COR-L47 (cell line): ENCODE results near the gene RUVBL1.
"Not testable (repeated sequence)": the region's sequence is repeated elsewhere in the genome, so short reads cannot be mapped to it uniquely, and the experiment has no call there.

Experiments
- DNase-seq: peaks from one replicate; lab custom pipeline; 2025; lab: John Stamatoyannopoulos, UW

Gene RUVBL1

GRCh38 chr3:128123538-128124368 is at the start of gene RUVBL1:
Gene RUVBL1 (minus strand): TSS chr3:128123812. CDS start chr3:128123724, 88 bp downstream.
- peak; percentile 100 for DNase-seq

GRCh38 chr3:128173200-128173599 is 49.6 kb upstream of the RUVBL1 start:
- DNase-seq, result no peak

GRCh38 chr3:128170866-128171516 is 47.4 kb upstream of the RUVBL1 start:
- peak; percentile 84 for DNase-seq

- no peak for DNase-seq
Measured at GRCh38 chr3:128168836-128169235, 45.2 kb upstream of the RUVBL1 start.

- DNase-seq, result no peak
Measured at GRCh38 chr3:128167973-128168674, 44.5 kb upstream of the RUVBL1 start.

DNA sequence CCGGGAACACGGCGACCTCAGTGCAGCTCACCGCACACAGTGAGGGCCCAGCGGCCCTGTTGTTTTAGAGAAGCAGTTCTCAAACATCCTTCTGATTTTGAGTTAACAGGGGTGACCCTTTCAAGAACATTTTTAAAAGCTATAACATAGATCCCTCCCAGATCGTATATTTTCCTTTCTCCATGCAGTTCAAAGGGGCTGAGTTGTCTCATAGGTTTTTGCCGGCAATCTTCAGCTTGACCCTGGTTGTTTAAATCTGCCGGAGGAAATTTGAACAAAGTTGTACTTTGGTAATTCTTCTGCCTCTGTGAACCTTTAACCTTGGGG is 44.0 kb upstream of the RUVBL1 start:
- no peak for DNase-seq

GRCh38 chr3:128166971-128167453 is 43.4 kb upstream of the RUVBL1 start:
- DNase-seq, result no peak

- no peak for DNase-seq
Measured at GRCh38 chr3:128163432-128163831, 39.8 kb upstream of the RUVBL1 start.

DNA sequence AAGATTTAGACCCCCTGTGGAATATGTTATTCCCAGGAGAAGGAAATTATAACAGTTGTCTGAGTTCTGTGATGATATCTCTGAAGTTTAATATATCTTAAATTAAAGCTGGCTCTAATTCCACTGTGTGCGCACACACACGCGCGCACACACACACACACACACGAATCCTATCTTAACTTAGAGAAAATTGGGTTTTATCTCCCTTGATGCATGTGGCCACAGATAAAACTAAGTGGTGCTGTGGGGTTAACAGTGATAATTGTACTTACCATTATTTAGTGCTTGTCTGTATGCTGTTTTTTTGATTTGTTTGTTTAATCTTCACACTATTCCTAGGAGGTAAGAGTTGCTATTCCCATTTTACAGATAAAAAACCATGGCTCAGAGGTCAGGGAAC is 37.0 kb upstream of the RUVBL1 start:
- DNase-seq, result no peak

- DNase-seq, result no peak
Measured at GRCh38 chr3:128155616-128156360, 32.2 kb upstream of the RUVBL1 start.

DNA sequence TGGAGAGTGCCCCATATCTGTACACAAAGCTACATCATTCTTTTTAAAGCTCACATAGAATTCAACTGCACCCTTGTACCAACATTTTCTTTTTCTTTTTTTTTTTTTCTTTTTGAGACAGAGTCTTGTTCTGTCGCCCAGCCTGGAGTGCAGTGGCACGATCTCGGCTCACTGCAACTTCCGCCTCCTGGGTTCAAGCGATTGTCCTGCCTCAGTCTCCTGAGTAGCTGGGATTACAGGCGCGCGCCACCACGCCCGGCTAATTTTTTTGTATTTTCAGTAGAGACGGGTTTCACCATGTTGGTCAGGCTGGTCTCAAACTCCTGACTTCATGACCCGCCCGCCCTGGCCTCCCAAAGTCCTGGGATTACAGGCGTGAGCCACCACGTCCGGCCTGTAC is 30.7 kb upstream of the RUVBL1 start:
- not testable (repeated sequence) for DNase-seq

DNA sequence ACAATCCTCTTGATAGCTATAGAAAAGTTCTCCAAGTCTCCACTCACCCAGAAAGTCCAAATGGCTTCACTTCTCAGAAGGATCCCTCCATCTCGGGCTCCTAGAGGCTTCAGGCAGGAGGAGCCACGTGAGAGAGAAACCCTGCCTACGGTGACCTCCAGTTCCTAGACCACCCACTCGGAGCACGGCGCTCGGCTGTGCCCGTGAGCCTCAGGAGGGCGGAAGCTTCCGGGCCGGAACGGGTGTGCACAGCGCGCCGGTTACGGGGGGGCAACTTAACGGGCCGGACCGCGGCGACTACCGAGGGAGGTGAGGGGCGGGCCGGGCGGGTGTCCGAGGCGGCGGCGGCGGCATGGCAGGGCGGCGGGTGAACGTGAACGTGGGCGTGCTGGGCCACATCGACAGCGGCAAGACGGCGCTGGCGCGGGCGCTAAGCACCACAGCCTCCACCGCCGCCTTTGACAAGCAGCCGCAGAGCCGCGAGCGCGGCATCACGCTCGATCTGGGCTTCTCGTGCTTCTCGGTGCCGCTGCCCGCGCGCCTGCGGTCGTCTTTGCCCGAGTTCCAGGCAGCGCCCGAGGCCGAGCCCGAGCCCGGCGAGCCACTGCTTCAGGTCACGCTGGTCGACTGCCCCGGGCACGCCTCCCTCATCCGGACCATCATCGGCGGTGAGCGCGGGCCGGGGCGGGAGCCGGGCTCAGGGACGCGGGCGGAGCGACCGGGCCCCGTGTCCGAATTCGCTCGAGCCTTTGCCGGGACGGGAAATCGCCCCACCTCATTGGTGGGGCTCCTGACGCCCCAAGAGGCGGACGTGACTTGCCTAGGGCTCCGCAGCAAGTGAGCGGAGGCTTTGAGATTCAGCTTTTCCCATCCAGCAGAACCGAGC is 29.8 kb upstream of the RUVBL1 start, which contains the start of gene EEFSEC:
TSS of gene EEFSEC (plus strand) at position 326 of the 886 bp plus-strand sequence. CDS start at position 353, 27 bp downstream.
- DNase-seq, result peak; percentile 84

GRCh38 chr3:128152419-128153155 is 29.0 kb upstream of the RUVBL1 start:
- DNase-seq, result peak; percentile 83

- DNase-seq, result no peak
Measured at GRCh38 chr3:128151758-128152274, 28.2 kb upstream of the RUVBL1 start.

GRCh38 chr3:128149650-128150049 is 26.0 kb upstream of the RUVBL1 start:
- DNase-seq, result no peak

DNA sequence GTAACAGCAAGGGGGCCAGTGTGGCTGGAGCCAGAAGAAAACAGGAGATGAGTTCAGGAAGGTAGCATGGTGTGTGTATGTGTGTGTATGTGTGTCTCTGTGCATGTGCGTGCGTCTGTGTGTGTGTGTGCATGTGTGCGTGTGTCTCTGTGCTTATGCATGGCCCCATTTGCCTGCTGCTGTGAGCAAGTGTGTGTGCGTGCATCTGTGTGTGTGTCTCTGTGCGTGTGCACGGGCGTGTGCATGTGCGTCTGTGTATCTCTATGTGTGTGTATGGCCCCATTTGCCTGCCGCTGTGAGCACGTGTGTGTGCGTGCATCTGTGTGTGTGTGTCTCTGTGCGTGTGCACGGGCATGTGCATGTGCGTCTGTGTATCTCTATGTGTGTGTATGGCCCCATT is 22.6 kb upstream of the RUVBL1 start:
- no peak for DNase-seq

GRCh38 chr3:128145279-128145678 is 21.7 kb upstream of the RUVBL1 start:
- DNase-seq, result no peak

DNA sequence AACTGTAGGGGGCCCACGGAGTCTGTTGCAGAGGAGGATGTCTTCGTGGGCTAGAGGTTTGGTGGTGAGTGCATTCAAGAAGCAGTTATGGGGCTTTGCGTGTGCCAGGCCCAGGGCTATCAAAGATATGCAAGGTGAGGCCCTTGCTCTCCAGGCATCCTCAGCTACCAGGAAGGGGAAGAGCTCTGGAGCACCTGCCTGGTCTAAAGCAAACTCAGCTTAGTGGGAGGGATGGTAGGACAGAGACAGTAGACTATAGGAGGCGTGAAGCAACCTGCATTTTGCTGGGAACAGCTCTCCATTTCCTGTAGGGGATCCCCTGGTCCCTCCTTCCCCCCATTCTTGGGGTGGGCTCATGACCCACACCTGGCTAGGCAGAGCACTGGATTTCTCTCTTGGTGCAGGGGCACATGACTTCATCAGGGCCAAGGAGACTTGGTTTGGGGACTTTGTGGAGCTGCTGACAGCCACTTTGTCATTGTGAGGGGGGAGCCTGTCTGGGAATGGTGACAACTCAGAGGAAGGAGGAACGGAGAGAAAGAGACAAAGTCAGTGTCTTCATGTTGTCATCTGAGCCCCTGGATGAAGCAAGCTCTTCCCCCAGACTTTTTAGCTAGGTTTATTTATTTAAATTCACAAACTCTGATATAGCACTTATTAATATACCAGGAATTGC is 21.0 kb upstream of the RUVBL1 start:
- DNase-seq, result no peak

DNA sequence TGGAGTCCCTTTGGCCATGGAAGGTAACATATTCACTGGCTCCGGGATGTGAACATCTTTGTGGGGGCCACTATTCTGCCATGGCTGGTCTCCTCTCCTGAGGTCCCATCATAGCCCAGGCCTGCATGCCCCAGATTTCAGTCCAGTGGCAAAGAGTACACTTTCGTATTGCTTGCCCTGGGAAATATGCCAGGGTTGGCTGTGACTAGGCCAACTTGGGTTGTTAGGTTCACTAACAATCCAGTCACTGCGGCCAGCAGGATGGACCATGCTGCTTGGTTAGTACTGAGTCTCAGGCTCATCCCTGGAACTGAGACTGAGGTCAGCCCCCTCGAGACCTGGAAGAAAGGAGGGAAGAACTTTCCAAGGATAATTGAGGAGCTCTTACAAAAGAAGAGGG is 19.9 kb upstream of the RUVBL1 start:
- no peak for DNase-seq
